Measurements from ENCODE around the gene GPX7.

GPX7 gene

DNA sequence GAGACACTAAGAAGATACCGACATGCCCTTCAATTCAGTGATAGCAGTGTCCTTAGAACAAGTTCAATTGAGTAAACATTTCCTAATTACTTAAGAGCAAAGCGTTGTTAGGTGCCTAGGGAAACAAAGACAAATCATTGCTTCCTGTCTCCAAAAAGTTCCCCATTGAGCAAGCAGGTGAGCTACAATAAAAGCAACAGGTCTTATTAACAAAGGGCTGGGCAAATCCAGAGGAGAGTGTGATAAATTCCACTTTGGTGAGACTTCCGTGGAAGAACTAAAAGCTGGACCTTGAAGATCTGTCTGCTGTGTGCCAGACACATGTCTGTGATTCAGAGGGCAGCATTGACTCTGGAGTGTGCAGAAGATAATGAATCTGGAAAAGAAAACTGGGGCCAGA, 47.4 kb upstream of the GPX7 start:
- intact Hi-C loops (cut with DNase I; ENCODE audit: low total_unique reads) = no loop called here
- Histone ChIP-seq H3K36me3 (no peaks in the 10 kb centered on the region), H3K4me1 (peaks cover 0 to 12% (median 5%) of the 10 kb centered on the region in 4 donors), H3K27me3 (no peaks in the 10 kb centered on the region), H3K9me3 (no peaks in the 10 kb centered on the region), H3K27ac (no peak overlapping the region), H3K4me3 (no peak overlapping the region)
- no peak for DNase-seq
- TF ChIP-seq, protein P1, sequence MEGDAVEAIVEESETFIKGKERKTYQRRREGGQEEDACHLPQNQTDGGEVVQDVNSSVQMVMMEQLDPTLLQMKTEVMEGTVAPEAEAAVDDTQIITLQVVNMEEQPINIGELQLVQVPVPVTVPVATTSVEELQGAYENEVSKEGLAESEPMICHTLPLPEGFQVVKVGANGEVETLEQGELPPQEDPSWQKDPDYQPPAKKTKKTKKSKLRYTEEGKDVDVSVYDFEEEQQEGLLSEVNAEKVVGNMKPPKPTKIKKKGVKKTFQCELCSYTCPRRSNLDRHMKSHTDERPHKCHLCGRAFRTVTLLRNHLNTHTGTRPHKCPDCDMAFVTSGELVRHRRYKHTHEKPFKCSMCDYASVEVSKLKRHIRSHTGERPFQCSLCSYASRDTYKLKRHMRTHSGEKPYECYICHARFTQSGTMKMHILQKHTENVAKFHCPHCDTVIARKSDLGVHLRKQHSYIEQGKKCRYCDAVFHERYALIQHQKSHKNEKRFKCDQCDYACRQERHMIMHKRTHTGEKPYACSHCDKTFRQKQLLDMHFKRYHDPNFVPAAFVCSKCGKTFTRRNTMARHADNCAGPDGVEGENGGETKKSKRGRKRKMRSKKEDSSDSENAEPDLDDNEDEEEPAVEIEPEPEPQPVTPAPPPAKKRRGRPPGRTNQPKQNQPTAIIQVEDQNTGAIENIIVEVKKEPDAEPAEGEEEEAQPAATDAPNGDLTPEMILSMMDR (IDR thresholded peaks at IDR 0.05) = no peak

DNA sequence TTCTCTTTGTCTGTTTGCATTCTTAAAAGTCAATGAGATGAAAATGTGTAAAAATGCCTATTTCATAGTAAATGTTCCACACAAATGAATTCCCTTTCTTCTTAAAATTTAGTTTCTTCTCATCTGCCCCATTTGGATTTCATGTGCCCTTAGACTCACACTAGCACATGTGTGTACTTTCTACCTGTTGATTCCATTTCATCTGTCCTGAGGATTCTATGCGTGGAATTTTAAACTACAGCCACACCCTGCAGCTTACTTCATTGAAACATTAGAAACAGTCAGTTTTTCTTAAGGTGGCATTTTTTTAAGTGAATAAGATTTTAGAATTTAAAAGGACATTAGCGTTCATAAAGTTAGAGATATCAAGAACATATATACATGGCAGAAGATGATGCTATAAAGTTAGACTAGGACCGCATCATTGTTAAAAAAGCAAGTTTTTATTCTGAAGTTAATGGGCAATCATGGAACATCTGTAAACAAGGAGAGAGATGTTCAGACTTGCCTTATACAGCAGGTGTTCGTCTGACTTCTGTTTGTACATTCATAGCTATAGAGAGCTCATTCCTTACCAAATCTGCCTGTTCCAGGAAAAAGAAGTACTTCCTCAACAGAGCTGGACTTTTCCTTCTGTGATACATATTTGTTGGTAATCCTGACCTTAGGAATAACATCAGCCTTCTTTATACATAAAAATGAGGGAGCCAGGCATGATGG, 45.4 kb upstream of the GPX7 start:
- TF ChIP-seq, protein P1 (IDR thresholded peaks at IDR 0.05) = no peak

DNA sequence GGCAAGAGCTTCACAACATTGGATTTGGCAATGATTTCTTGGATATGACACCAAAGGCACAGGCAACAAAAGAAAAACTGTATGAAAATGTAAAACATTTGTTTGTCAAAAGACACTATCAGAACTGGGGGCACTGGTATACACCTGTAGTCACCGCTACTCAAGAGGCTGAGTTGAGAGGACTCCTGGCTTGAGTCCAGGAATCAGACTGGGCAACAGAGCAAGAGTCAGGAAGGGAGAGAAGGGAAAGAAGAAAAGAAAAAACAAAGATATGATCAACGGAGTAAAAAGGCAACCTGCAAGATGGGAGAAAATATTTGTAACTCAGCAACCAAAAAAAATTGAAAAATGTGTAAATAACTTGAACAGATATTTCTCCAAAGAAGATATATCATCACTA, 43.2 kb upstream of the GPX7 start:
- H3K4me1 ChIP-seq = peaks cover 0 to 2% (median 0%) of the 10 kb centered on the region in 4 donors
- TF ChIP-seq, protein P1 (IDR thresholded peaks at IDR 0.05) = no peak
- peaks cover 0 to 15% of the 10 kb centered on the region in 2 donors for H3K27me3 ChIP-seq
- intact Hi-C loops (cut with DNase I; ENCODE audit: low total_unique reads) = no loop called here
- no peaks in the 10 kb centered on the region for H3K36me3 ChIP-seq
- H3K4me3 ChIP-seq = no peak overlapping the region
- no peak overlapping the region for H3K27ac ChIP-seq
- DNase-seq = no peak
- H3K9me3 ChIP-seq = no peaks in the 10 kb centered on the region

More for the DNA sequence above, 45.4 kb upstream of the GPX7 start:
- H3K27me3 ChIP-seq = peaks cover 0 to 10% of the 10 kb centered on the region in 2 donors
- intact Hi-C loops (cut with DNase I; ENCODE audit: low total_unique reads) = no loop called here
- DNase-seq = no peak
- H3K27ac ChIP-seq = no peak overlapping the region
- H3K4me3 ChIP-seq = no peak overlapping the region
- H3K9me3 ChIP-seq = no peaks in the 10 kb centered on the region
- H3K4me1 ChIP-seq = peaks cover 0 to 5% (median under 1%) of the 10 kb centered on the region in 4 donors
- H3K36me3 ChIP-seq = no peaks in the 10 kb centered on the region

DNA sequence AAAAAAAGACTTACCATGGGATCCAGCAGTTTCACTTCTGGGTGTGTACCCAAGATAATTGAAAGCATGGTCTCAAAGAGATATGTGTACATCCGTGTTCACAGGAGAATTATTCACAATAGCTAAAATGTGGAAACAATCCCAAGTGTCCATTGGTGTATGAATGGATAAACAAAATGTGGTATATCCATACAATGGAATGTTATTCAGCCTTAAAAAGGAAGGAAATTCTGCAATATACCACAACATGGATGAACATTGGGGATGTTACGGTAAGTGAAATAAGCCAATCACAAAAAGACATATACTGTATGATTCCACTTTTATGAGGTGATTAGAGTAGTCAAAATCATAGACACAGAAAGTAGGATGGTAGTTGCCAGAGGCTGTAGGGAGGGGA, 42.3 kb upstream of the GPX7 start:
- Histone ChIP-seq H3K4me3 (no peak overlapping the region), H3K4me1 (no peaks in the 10 kb centered on the region), H3K36me3 (no peaks in the 10 kb centered on the region), H3K9me3 (no peaks in the 10 kb centered on the region), H3K27ac (no peak overlapping the region), H3K27me3 (peaks cover 0 to 15% of the 10 kb centered on the region in 2 donors)
- TF ChIP-seq, protein P1 (IDR thresholded peaks at IDR 0.05) = no peak
- intact Hi-C loops (cut with DNase I; ENCODE audit: low total_unique reads) = no loop called here
- no peak for DNase-seq

DNA sequence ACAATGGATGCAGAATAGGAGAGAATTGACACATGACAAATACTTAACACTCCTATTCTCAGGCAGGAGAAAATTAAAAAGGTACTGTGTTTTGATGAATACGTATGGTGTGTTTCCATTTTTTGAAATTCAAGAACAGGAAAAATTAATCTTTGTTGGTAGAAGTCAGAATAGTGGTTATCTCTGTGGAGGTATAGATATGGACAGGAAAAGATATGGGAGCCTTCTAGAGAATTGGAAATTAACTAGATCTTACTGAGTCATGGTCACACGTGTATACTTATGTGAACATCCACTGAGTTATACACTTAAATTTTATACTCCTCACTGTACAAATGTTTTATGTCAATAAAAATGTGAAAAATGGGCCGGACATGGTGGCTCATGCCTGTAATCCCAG, 39.4 kb upstream of the GPX7 start:
- intact Hi-C loops (cut with DNase I; ENCODE audit: low total_unique reads) = no loop called here
- no peaks in the 10 kb centered on the region for H3K36me3 ChIP-seq
- H3K27me3 ChIP-seq = peaks cover 0 to 17% of the 10 kb centered on the region in 2 donors
- H3K4me1 ChIP-seq = peaks cover 0 to under 1% (median 0%) of the 10 kb centered on the region in 4 donors
- H3K9me3 ChIP-seq = no peaks in the 10 kb centered on the region
- DNase-seq = no peak
- no peak overlapping the region for H3K4me3 ChIP-seq
- TF ChIP-seq, protein P1 (IDR thresholded peaks at IDR 0.05) = no peak
- no peak overlapping the region for H3K27ac ChIP-seq
